Ovary (tissue), 3 donors: ENCODE results near the gene MYH6.

Experiments
- CTCF ChIP-seq, 3 donors: fragments of 450-650 bp in 2 of 3; fragments of 200-600 bp in 1 of 3; IDR thresholded peaks; one replicate each; pipeline versions ENCODE4 v1.5.1 to v1.8.0; 2016 to 2022; ENCODE audit warnings: antibody characterized with exemption in 3 of 3, mild to moderate bottlenecking in 1 of 3
- EP300 ChIP-seq: sonication (generic); formaldehyde crosslinking; IDR thresholded peaks from one replicate; pipeline ENCODE4 v1.6.1; 2017; ENCODE audit warnings: antibody characterized with exemption
- POLR2A ChIP-seq: fragments of 450-650 bp; IDR thresholded peaks from one replicate; pipeline ENCODE4 v1.6.1; 2017; ENCODE audit warnings: antibody characterized with exemption, mild to moderate bottlenecking, moderate library complexity
- donor health status: DM: no; HTN: no; CAD: no.

- no peak for TF ChIP-seq POLR2A
- TF ChIP-seq CTCF (IDR thresholded peaks at IDR 0.05): no peak
- TF ChIP-seq EP300: no peak
Observed at GRCh38 chr14:23380976-23381375, 27.1 kb downstream of the MYH6 start.
